Measurements from ENCODE around the gene HSP90AA1. TPM values are rescaled to one million over a fixed set of nuclear protein-coding genes. Genes with fewer than 3 reads are reported as not detected.

Gene HSP90AA1
- total RNA-seq, 1 experiment from 2014 or later: 842 TPM

DNA sequence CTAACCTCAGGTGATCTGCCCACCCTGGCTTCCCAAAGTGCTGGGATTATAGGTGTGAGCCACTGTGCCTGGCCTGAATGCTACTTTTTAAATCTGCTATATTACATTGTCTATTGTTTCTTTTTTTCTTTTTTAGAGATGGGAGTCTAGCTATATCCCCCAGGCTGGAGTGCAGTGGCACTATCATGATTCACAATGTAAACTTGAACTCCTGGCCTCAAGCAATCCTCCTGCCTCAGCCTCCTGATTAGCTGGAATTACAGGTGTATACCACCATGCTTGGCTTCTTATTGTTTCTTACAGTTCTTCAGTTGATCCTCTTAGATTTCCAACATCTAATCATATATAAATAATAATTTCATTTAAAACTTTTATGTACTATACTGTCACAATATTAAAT, 37.6 kb upstream of the HSP90AA1 start:
- TF ChIP-seq, protein P1, sequence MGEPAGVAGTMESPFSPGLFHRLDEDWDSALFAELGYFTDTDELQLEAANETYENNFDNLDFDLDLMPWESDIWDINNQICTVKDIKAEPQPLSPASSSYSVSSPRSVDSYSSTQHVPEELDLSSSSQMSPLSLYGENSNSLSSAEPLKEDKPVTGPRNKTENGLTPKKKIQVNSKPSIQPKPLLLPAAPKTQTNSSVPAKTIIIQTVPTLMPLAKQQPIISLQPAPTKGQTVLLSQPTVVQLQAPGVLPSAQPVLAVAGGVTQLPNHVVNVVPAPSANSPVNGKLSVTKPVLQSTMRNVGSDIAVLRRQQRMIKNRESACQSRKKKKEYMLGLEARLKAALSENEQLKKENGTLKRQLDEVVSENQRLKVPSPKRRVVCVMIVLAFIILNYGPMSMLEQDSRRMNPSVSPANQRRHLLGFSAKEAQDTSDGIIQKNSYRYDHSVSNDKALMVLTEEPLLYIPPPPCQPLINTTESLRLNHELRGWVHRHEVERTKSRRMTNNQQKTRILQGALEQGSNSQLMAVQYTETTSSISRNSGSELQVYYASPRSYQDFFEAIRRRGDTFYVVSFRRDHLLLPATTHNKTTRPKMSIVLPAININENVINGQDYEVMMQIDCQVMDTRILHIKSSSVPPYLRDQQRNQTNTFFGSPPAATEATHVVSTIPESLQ (CRISPR knock-in tag; IDR thresholded peaks at IDR 0.05): no peak
- TF ChIP-seq RORB (CRISPR knock-in tag; IDR thresholded peaks at IDR 0.05) (no peak), HMGA2 (CRISPR knock-in tag; IDR thresholded peaks at IDR 0.05) (no peak), ZNF416 (CRISPR knock-in tag; IDR thresholded peaks at IDR 0.05) (no peak), IRF1 (CRISPR knock-in tag; IDR thresholded peaks at IDR 0.05) (no peak), PRRX2 (CRISPR knock-in tag; IDR thresholded peaks at IDR 0.05) (no peak), EMX1 (CRISPR knock-in tag; IDR thresholded peaks at IDR 0.05) (no peak), GABPB1 (CRISPR knock-in tag; IDR thresholded peaks at IDR 0.05) (no peak), JUN (CRISPR knock-in tag; IDR thresholded peaks at IDR 0.05) (no peak), PRDM15 (CRISPR knock-in tag; IDR thresholded peaks at IDR 0.05) (no peak), MXD4 (CRISPR knock-in tag; IDR thresholded peaks at IDR 0.05; ENCODE audit: borderline replicate concordance) (no peak), GTF2I (CRISPR knock-in tag; conservative IDR thresholded peaks at IDR 0.05) (no peak)
- TF ChIP-seq, protein P2, sequence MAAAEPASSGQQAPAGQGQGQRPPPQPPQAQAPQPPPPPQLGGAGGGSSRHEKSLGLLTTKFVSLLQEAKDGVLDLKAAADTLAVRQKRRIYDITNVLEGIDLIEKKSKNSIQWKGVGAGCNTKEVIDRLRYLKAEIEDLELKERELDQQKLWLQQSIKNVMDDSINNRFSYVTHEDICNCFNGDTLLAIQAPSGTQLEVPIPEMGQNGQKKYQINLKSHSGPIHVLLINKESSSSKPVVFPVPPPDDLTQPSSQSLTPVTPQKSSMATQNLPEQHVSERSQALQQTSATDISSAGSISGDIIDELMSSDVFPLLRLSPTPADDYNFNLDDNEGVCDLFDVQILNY (CRISPR knock-in tag; IDR thresholded peaks at IDR 0.05): no peak
- TF ChIP-seq, protein P3, sequence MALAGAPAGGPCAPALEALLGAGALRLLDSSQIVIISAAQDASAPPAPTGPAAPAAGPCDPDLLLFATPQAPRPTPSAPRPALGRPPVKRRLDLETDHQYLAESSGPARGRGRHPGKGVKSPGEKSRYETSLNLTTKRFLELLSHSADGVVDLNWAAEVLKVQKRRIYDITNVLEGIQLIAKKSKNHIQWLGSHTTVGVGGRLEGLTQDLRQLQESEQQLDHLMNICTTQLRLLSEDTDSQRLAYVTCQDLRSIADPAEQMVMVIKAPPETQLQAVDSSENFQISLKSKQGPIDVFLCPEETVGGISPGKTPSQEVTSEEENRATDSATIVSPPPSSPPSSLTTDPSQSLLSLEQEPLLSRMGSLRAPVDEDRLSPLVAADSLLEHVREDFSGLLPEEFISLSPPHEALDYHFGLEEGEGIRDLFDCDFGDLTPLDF (CRISPR knock-in tag; IDR thresholded peaks at IDR 0.05): no peak
- ChIA-PET POLR2A (interaction anchor here (0.7 kb wide), 1 partner anchor 139 kb away, joined by 6 read pairs; no protein-coding TSS in a partner anchor), CTCF (no interaction called here)
- H3K9me3 Mint-ChIP-seq: peaks cover 6% of the 10 kb centered on the region; the same call in 1 of the 2 replicates
- H3K4me3 Mint-ChIP-seq: no peak overlapping the region
- ATAC-seq (no peak), DNase-seq (ENCODE audit: low spot score) (no peak)
- H3K27ac Mint-ChIP-seq: no peak overlapping the region
- H3K4me1 Mint-ChIP-seq: peaks cover 20% of the 10 kb centered on the region
- H3K36me3 Mint-ChIP-seq: no peaks in the 10 kb centered on the region
- no peaks in the 10 kb centered on the region for H3K27me3 Mint-ChIP-seq (ENCODE audit: low read depth)

DNA sequence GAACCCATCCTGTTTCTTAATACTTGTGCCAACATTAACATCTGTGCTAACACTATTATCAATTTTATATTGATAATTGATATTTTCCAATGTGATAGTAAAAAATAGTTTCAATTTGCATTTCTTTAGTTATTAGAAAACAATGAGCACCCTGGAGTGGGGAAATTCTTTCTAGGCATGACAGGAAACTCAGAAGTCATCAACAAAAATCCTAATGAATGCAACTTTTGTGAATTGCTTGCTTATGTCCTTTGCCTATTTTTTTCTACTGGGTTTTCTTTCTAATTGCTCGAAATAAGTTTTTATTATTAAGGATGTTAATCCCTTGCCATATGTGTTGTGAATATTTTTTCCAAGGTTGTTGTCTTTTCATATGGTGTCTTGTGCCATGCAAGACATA, 34.7 kb upstream of the HSP90AA1 start:
- Mint-ChIP-seq H3K4me1 (peaks cover 17% of the 10 kb centered on the region), H3K4me3 (no peak overlapping the region), H3K36me3 (peaks cover 2% of the 10 kb centered on the region; the same call in 1 of the 2 replicates), H3K27me3 (ENCODE audit: low read depth) (no peaks in the 10 kb centered on the region), H3K9me3 (peaks cover 11% of the 10 kb centered on the region), H3K27ac (no peak overlapping the region)
- ChIA-PET POLR2A (no interaction called here), CTCF (no interaction called here)
- DNase-seq (ENCODE audit: low spot score) (no peak), ATAC-seq (no peak)
- TF ChIP-seq E2F4 (CRISPR knock-in tag; IDR thresholded peaks at IDR 0.05; ENCODE audit: borderline replicate concordance, low read depth): no peak
- no peak for TF ChIP-seq RORB (CRISPR knock-in tag; IDR thresholded peaks at IDR 0.05)
- no peak for TF ChIP-seq FOXP1 (CRISPR knock-in tag; IDR thresholded peaks at IDR 0.05; ENCODE audit: borderline replicate concordance)
- TF ChIP-seq, protein P4, sequence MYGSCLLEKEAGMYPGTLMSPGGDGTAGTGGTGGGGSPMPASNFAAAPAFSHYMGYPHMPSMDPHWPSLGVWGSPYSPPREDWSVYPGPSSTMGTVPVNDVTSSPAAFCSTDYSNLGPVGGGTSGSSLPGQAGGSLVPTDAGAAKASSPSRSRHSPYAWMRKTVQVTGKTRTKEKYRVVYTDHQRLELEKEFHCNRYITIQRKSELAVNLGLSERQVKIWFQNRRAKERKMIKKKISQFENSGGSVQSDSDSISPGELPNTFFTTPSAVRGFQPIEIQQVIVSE (CRISPR knock-in tag; IDR thresholded peaks at IDR 0.05; ENCODE audit: borderline replicate concordance): no peak
- TF ChIP-seq CREM (CRISPR knock-in tag; IDR thresholded peaks at IDR 0.05): no peak
